Smooth muscle cell (in vitro differentiated cells): ENCODE data around the gene KIAA0753. TPM values are rescaled to one million over a fixed set of nuclear protein-coding genes. Genes with fewer than 3 reads are reported as not detected.
A peak's percentile ranks its signal among the peaks of the same experiment; 100 is the strongest.

ENCODE experiments used
- DNase-seq: peaks from one replicate; lab custom pipeline; 2025; ENCODE audit not compliant: unreplicated experiment; lab: John Stamatoyannopoulos, UW
- H2AFZ ChIP-seq: fragments of 200-600 bp; sonication (generic); 2 replicates; pipeline ENCODE4 v1.6.0; 2016; ENCODE audit warnings: antibody characterized with exemption, low read depth, mild to moderate bottlenecking
- H3F3A ChIP-seq: fragments of 200-600 bp; sonication (generic); 2 replicates; pipeline ENCODE4 v1.6.0; 2017; ENCODE audit warnings: antibody characterized with exemption, low read depth
- H3K27ac ChIP-seq: fragments of 200-600 bp; sonication (generic); 2 replicates; pipeline ENCODE4 v1.5.1; 2016; ENCODE audit warnings: low read depth, mild to moderate bottlenecking
- H3K27me3 ChIP-seq: fragments of 200-600 bp; sonication (generic); 2 replicates; pipeline ENCODE4 v1.6.1; 2016; ENCODE audit warnings: low read depth, mild to moderate bottlenecking
- H3K36me3 ChIP-seq: fragments of 200-600 bp; sonication (generic); 2 replicates; pipeline ENCODE4 v1.5.1; 2016; ENCODE audit warnings: low read depth
- H3K4me1 ChIP-seq: fragments of 200-600 bp; sonication (generic); 2 replicates; pipeline ENCODE4 v1.5.1; 2016; ENCODE audit warnings: low read depth
- H3K4me2 ChIP-seq: fragments of 200-600 bp; sonication (generic); 2 replicates; pipeline ENCODE4 v1.6.0; 2016; ENCODE audit warnings: mild to moderate bottlenecking
- H3K4me3 ChIP-seq: fragments of 200-600 bp; sonication (generic); 2 replicates; pipeline ENCODE4 v1.5.1; 2016; ENCODE audit warnings: mild to moderate bottlenecking
- H3K79me2 ChIP-seq: fragments of 200-600 bp; sonication (generic); 2 replicates; pipeline ENCODE4 v1.6.0; 2016; ENCODE audit warnings: low read depth, mild to moderate bottlenecking
- H3K9ac ChIP-seq: fragments of 200-600 bp; sonication (generic); 2 replicates; pipeline ENCODE4 v1.6.0; 2016; ENCODE audit warnings: low read depth
- H3K9me3 ChIP-seq: fragments of 200-600 bp; sonication (generic); replicated peaks from 2 replicates; pipeline ENCODE4 v1.5.1; 2016; ENCODE audit warnings: low read depth
- H4K20me1 ChIP-seq: fragments of 200-600 bp; sonication (generic); 2 replicates; pipeline ENCODE4 v1.6.0; 2016; ENCODE audit warnings: low read depth
- CTCF ChIP-seq: fragments of 200-600 bp; sonication (generic); IDR thresholded peaks from 2 replicates; pipeline ENCODE4 v1.5.1; 2017; ENCODE audit warnings: borderline replicate concordance, mild to moderate bottlenecking, antibody characterized with exemption; ENCODE audit not compliant: insufficient read depth, poor library complexity, severe bottlenecking
- WGBS: methylation state at CpG from one replicate; pipeline ENCODE4 v1.1.7; 2016; ENCODE audit warnings: low lambda C conversion rate; 5-methylcytosine and 5-hydroxymethylcytosine counted together
- polyA plus RNA-seq: library from polyadenylated mRNA; unstranded; fragments of >200 nt; fragmentation: Nextera tagmentation; extraction: Ambion mirVana; gene quantifications from 2 replicates; pipeline ENCODE4 v1.2.1, GENCODE V29; 2016
- total RNA-seq: library from RNA; depleted of rRNA; stranded (reverse); fragments of >200 nt; gene quantifications from 2 replicates; pipeline ENCODE4 v1.2.3, GENCODE V29; 2014

Gene KIAA0753
- total and polyA plus RNA-seq, 2 experiments from 2014 or later: 4.9 to 15.0 TPM

- no peak for TF ChIP-seq CTCF
- WGBS: 65% methylated on average over 4 of the region's 4 CpGs
- Histone ChIP-seq H3K36me3 (no peaks in the 10 kb centered on the region), H2AFZ (no peak overlapping the region), H3F3A (no peaks in the 10 kb centered on the region), H3K79me2 (no peaks in the 10 kb centered on the region), H3K4me3 (no peak overlapping the region), H3K4me2 (peak overlapping the region; percentile 94), H3K9me3 (no peaks in the 10 kb centered on the region), H3K9ac (no peak overlapping the region), H3K27ac (no peak overlapping the region), H3K27me3 (peaks cover 10% of the 10 kb centered on the region), H3K4me1 (peaks cover 6% of the 10 kb centered on the region), H4K20me1 (no peaks in the 10 kb centered on the region)
- no peak for DNase-seq
Observed at GRCh38 chr17:6554342-6554741, 86.2 kb downstream of the KIAA0753 start.

- Histone ChIP-seq H3K4me2 (no peak overlapping the region), H3K4me3 (no peak overlapping the region), H3F3A (no peaks in the 10 kb centered on the region), H3K9me3 (no peaks in the 10 kb centered on the region), H4K20me1 (peaks cover 4% of the 10 kb centered on the region), H3K9ac (no peak overlapping the region), H3K36me3 (no peaks in the 10 kb centered on the region), H3K27ac (peak overlapping the region; percentile 14), H2AFZ (no peak overlapping the region), H3K4me1 (peaks cover 6% of the 10 kb centered on the region), H3K79me2 (no peaks in the 10 kb centered on the region), H3K27me3 (peaks cover 10% of the 10 kb centered on the region)
- no peak for DNase-seq
- no peak for TF ChIP-seq CTCF
- WGBS: 73% methylated on average over 11 of the region's 11 CpGs
Observed at GRCh38 chr17:6551869-6552531, 88.5 kb downstream of the KIAA0753 start.

DNA sequence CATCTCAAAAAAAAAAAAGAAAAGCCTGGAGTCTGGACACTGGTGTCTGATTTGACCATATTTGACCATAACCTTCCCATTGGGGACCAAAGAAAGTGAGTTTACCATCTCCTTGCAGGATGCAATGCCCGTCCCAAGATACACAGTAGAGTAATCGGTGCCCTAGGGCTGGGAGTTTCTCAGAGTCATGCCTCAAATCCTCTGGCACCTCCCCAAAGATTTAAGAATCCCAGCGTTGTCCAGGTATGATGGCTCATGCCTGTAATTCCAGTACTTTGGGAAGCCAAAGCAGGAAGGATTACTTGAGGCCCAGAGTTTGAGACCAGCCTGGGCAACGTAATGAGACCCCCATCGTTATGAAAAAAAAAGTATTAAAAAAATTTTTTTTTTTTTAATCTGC, 89.2 kb downstream of the KIAA0753 start:
- Histone ChIP-seq H3K4me1 (peaks cover 6% of the 10 kb centered on the region), H3K36me3 (no peaks in the 10 kb centered on the region), H3F3A (no peaks in the 10 kb centered on the region), H3K27ac (no peak overlapping the region), H3K4me2 (no peak overlapping the region), H3K79me2 (no peaks in the 10 kb centered on the region), H2AFZ (no peak overlapping the region), H3K9me3 (no peaks in the 10 kb centered on the region), H3K4me3 (no peak overlapping the region), H3K27me3 (peaks cover 10% of the 10 kb centered on the region), H3K9ac (no peak overlapping the region), H4K20me1 (peaks cover 4% of the 10 kb centered on the region)
- TF ChIP-seq CTCF: no peak
- no peak for DNase-seq
- WGBS: 84% methylated on average over 5 of the region's 5 CpGs
